Esophagus muscularis mucosa (tissue), 3 donors: ENCODE results near the gene RIOK1.

Experiments
- CTCF ChIP-seq, 3 experiments: fragments of 200-600 bp in 2 of 3; fragments of 450-650 bp in 1 of 3; sonication (generic) in 2 of 3; IDR thresholded peaks; one replicate each; pipeline ENCODE4 v1.5.1; 2017 to 2019; ENCODE audit warnings: antibody characterized with exemption in 3 of 3, mild to moderate bottlenecking in 2 of 3, moderate library complexity in 1 of 3
- POLR2A ChIP-seq: fragments of 450-650 bp; IDR thresholded peaks from one replicate; pipeline ENCODE4 v1.6.1; 2017; ENCODE audit warnings: antibody characterized with exemption, moderate library complexity, mild to moderate bottlenecking, low read depth
- POLR2AphosphoS5 ChIP-seq, 2 donors: sonication (generic); formaldehyde crosslinking; IDR thresholded peaks; one replicate each; pipeline ENCODE4 v1.6.1; 2017; ENCODE audit warnings: antibody characterized with exemption in 2 of 2

GRCh38 chr6:7404546-7404945, 14.9 kb downstream of the RIOK1 start:
- no peak for TF ChIP-seq POLR2A
- TF ChIP-seq CTCF (IDR thresholded peaks at IDR 0.05): no peak
- TF ChIP-seq POLR2AphosphoS5 (IDR thresholded peaks at IDR 0.05): no peak
